Adrenal gland (tissue), 5 donors: ENCODE data around the gene NDUFAF8.

Experiments used
- POLR2A ChIP-seq, 2 donors: fragments of 450-650 bp; IDR thresholded peaks; one replicate each; pipeline ENCODE4 v1.6.1; 2017; ENCODE audit warnings: antibody characterized with exemption in 2 of 2, mild to moderate bottlenecking in 2 of 2, moderate library complexity in 1 of 2
- TF ChIP-seq, protein P1 (sequence below), 6 experiments: fragments of 450-650 bp in 4 of 6; fragments of 200-600 bp in 2 of 6; sonication (generic) in 1 of 6; IDR thresholded peaks; 1 replicate in 5 of 6; 2 replicates in 1 of 6; pipeline versions ENCODE4 v1.5.1 to v1.8.0; 2016 to 2021; ENCODE audit warnings: antibody characterized with exemption in 6 of 6, mild to moderate bottlenecking in 2 of 6, moderate library complexity in 1 of 6
- donor health status: DM: no; HTN: no; CAD: no.

GRCh38 chr17:81253358-81254131 lies 14.4 kb downstream of the NDUFAF8 start:
- TF ChIP-seq, protein P1, sequence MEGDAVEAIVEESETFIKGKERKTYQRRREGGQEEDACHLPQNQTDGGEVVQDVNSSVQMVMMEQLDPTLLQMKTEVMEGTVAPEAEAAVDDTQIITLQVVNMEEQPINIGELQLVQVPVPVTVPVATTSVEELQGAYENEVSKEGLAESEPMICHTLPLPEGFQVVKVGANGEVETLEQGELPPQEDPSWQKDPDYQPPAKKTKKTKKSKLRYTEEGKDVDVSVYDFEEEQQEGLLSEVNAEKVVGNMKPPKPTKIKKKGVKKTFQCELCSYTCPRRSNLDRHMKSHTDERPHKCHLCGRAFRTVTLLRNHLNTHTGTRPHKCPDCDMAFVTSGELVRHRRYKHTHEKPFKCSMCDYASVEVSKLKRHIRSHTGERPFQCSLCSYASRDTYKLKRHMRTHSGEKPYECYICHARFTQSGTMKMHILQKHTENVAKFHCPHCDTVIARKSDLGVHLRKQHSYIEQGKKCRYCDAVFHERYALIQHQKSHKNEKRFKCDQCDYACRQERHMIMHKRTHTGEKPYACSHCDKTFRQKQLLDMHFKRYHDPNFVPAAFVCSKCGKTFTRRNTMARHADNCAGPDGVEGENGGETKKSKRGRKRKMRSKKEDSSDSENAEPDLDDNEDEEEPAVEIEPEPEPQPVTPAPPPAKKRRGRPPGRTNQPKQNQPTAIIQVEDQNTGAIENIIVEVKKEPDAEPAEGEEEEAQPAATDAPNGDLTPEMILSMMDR (IDR thresholded peaks at IDR 0.05), result peak; percentile 65 to 97 (median 84)
- no peak for TF ChIP-seq POLR2A (IDR thresholded peaks at IDR 0.05)
